SK-MEL-5 (cell line): ENCODE data around the gene KRT8. TPM values are rescaled to one million over a fixed set of nuclear protein-coding genes. Genes with fewer than 3 reads are reported as not detected.

Experiments used
- total RNA-seq: library from RNA; depleted of rRNA; stranded (reverse); fragments of >200 nt; shearing (Covaris generic); gene quantifications from 2 replicates; pipeline ENCODE4 v1.2.3, GENCODE V29; 2014; rRNA removed

The KRT8 gene
- total RNA-seq, 1 experiment from 2014 or later: not detected

Other genes with a start within 250 kb of the KRT8 start
- not detected in 2 replicates for gene KRT1, start 224.7 kb downstream of the KRT8 start, total RNA-seq
- not detected in 2 replicates for gene KRT77, start 201.6 kb downstream of the KRT8 start, total RNA-seq
- not detected in 2 replicates for gene KRT76, start 127.7 kb downstream of the KRT8 start, total RNA-seq
- not detected in 2 replicates for gene KRT3, start 109.0 kb downstream of the KRT8 start, total RNA-seq
- gene KRT4, start 91.0 kb downstream of the KRT8 start, total RNA-seq: not detected in 2 replicates
- gene KRT79, start 70.8 kb downstream of the KRT8 start, total RNA-seq: not detected in 2 replicates
- gene KRT78, start 56.1 kb downstream of the KRT8 start, total RNA-seq: 0.34 TPM in 1 of 2 replicates, not detected in the other
- gene KRT18, start 44.0 kb upstream of the KRT8 start, total RNA-seq: 1.0 and 1.6 TPM in 2 replicates
- 995 and 1,087 TPM in 2 replicates for gene EIF4B, start 101.4 kb upstream of the KRT8 start, total RNA-seq
- gene TNS2, start 145.0 kb upstream of the KRT8 start, total RNA-seq: 13.9 and 15.9 TPM in 2 replicates
- 31.8 and 32.4 TPM in 2 replicates for gene SPRYD3, start 174.3 kb upstream of the KRT8 start, total RNA-seq
- gene IGFBP6, start 192.6 kb upstream of the KRT8 start, total RNA-seq: 1.7 and 1.9 TPM in 2 replicates
- not detected in 2 replicates for gene SOAT2, start 198.4 kb upstream of the KRT8 start, total RNA-seq